Mesothelial cell of epicardium (in vitro differentiated cells): ENCODE measurements around the gene EPM2AIP1. TPM values are rescaled to one million over a fixed set of nuclear protein-coding genes. Genes with fewer than 3 reads are reported as not detected.

Experiments used
- DNase-seq, 2 experiments: peaks; one replicate each; pipeline ENCODE4 v3.0.0; 2021; ENCODE audit warnings: low spot score in 2 of 2; ENCODE audit not compliant: unreplicated experiment in 2 of 2
- H3K27ac Mint-ChIP-seq: 2 replicates; pipeline ENCODE4 v1.8.0; 2021; ENCODE audit warnings: mixed read lengths
- H3K27me3 Mint-ChIP-seq: 2 replicates; pipeline ENCODE4 v1.8.0; 2021; ENCODE audit warnings: low read depth, mixed read lengths
- H3K36me3 Mint-ChIP-seq: 2 replicates; pipeline ENCODE4 v1.8.0; 2021; ENCODE audit warnings: mixed read lengths
- H3K4me1 Mint-ChIP-seq: 2 replicates; pipeline ENCODE4 v1.8.0; 2021; ENCODE audit warnings: mixed read lengths
- H3K4me3 Mint-ChIP-seq: 2 replicates; pipeline ENCODE4 v1.8.0; 2021; ENCODE audit warnings: mild to moderate bottlenecking, moderate library complexity, mixed read lengths
- H3K9me3 Mint-ChIP-seq: 2 replicates; pipeline ENCODE4 v1.8.0; 2021; ENCODE audit warnings: mixed read lengths
- CTCF ChIP-seq: fragments of 200-600 bp; sonication (generic); IDR thresholded peaks from one replicate; pipeline ENCODE4 v1.5.0; 2021; ENCODE audit warnings: antibody characterized with exemption; ENCODE audit not compliant: unreplicated experiment
- total RNA-seq: library from RNA; stranded (reverse); gene quantifications from 3 replicates; pipeline ENCODE4 v1.2.1, GENCODE V29; 2021

Gene EPM2AIP1
- total RNA-seq, 1 donor from 2014 or later, result 40.2 TPM

DNA sequence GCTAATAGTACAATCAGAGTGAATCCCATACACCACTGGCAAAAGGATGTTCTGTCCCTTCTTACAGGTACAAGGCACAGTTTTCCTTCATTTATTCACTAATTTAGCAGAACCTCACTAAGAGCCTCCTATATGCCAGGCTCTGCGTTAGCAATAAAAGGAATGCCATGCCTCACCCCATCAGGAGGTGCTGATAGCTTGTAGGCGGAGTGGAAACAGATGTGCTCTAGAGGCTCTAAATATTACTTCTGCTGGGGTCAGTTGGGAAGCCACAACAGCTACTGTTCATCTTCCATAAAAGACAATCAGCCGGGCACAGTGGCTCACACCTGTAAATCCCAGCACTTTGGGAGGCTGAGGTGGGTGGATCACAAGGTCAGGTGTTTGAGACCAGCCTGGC, 24.8 kb upstream of the EPM2AIP1 start:
- no peaks in the 10 kb centered on the region for H3K27me3 Mint-ChIP-seq
- H3K36me3 Mint-ChIP-seq, result peaks cover 60% of the 10 kb centered on the region
- peaks cover 4% of the 10 kb centered on the region for H3K9me3 Mint-ChIP-seq
- H3K4me3 Mint-ChIP-seq, result no peak overlapping the region
- DNase-seq, result no peak
- no peaks in the 10 kb centered on the region for H3K4me1 Mint-ChIP-seq
- no peak overlapping the region for H3K27ac Mint-ChIP-seq
- no peak for TF ChIP-seq CTCF

DNA sequence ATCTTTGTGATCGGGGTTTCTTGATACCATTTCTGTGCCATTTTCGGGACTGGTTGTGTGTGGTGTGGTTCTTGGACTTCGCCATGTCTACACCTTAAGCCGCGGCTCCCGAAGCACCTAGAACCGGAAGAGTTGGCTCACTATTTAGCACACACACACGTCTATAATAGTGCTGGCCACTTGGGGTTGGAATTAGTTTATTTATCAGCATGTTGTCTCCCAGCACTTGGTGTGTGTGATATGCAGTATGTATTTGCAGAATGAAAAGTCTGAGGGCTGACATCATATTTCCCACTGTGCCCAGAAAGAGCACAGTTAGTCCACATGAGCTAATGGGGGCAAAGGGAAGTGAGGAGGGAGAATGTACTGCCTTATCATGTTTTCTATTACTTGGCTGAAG, 24.0 kb upstream of the EPM2AIP1 start:
- Mint-ChIP-seq H3K36me3 (peaks cover 58% of the 10 kb centered on the region), H3K9me3 (no peaks in the 10 kb centered on the region), H3K4me3 (no peak overlapping the region), H3K27me3 (no peaks in the 10 kb centered on the region), H3K27ac (no peak overlapping the region), H3K4me1 (no peaks in the 10 kb centered on the region)
- no peak for TF ChIP-seq CTCF
- no peak for DNase-seq

GRCh38 chr3:37015642-37016041, 22.7 kb upstream of the EPM2AIP1 start:
- no peaks in the 10 kb centered on the region for H3K4me1 Mint-ChIP-seq
- no peak overlapping the region for H3K27ac Mint-ChIP-seq
- no peak overlapping the region for H3K4me3 Mint-ChIP-seq
- TF ChIP-seq CTCF, result no peak
- no peaks in the 10 kb centered on the region for H3K27me3 Mint-ChIP-seq
- peaks cover 56% of the 10 kb centered on the region for H3K36me3 Mint-ChIP-seq
- H3K9me3 Mint-ChIP-seq, result no peaks in the 10 kb centered on the region
- no peak for DNase-seq

DNA sequence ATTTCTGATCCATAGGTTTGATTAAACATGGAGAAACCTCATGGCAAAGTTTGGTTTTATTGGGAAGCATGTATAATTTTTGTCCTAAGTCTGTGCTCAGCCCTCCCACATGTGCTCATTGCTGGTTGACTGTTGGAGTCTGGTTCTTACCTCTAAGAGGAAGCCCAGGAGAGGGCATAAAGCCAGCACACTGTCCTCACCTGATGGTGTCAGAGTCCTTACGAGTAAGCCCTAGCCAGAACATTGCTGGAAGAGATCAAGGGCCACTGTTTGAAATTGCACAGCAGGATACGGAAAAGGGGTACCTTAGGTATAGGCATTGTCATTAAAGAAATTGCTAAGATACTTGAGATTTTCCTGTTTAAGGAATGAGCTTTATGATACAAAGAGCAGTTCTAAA, 21.7 kb upstream of the EPM2AIP1 start:
- Mint-ChIP-seq H3K4me1 (no peaks in the 10 kb centered on the region), H3K4me3 (no peak overlapping the region), H3K27me3 (no peaks in the 10 kb centered on the region), H3K36me3 (peaks cover 49% of the 10 kb centered on the region), H3K9me3 (no peaks in the 10 kb centered on the region), H3K27ac (no peak overlapping the region)
- no peak for TF ChIP-seq CTCF
- no peak for DNase-seq

DNA sequence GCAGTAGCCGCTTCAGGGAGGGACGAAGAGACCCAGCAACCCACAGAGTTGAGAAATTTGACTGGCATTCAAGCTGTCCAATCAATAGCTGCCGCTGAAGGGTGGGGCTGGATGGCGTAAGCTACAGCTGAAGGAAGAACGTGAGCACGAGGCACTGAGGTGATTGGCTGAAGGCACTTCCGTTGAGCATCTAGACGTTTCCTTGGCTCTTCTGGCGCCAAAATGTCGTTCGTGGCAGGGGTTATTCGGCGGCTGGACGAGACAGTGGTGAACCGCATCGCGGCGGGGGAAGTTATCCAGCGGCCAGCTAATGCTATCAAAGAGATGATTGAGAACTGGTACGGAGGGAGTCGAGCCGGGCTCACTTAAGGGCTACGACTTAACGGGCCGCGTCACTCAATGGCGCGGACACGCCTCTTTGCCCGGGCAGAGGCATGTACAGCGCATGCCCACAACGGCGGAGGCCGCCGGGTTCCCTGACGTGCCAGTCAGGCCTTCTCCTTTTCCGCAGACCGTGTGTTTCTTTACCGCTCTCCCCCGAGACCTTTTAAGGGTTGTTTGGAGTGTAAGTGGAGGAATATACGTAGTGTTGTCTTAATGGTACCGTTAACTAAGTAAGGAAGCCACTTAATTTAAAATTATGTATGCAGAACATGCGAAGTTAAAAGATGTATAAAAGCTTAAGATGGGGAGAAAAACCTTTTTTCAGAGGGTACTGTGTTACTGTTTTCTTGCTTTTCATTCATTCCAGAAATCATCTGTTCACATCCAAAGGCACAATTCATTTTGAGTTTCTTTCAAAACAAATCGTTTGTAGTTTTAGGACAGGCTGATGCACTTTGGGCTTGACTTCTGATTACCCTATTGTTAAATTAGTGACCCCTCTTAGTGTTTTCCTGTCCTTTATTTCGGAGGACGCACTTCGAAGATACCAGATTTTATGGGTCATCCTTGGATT, 674 bp upstream of the EPM2AIP1 start, which contains the start of gene MLH1:
MLH1 (plus strand) TSS at position 193 of the 958 bp plus-strand sequence; CDS start at position 223, 30 bp downstream.
- Mint-ChIP-seq H3K36me3 (peaks cover 20% of the 10 kb centered on the region), H3K4me3 (no peak within 1 kb of the TSS), H3K27ac (no peak within 1 kb of the TSS), H3K27me3 (no peaks in the 10 kb centered on the region), H3K4me1 (peaks cover 29% of the 10 kb centered on the region), H3K9me3 (peaks cover 3% of the 10 kb centered on the region)
- peak; percentile 97 to 98 for DNase-seq
- TF ChIP-seq CTCF, result no peak
